GM12878 (cell line): Measurements from ENCODE around the gene ROR2. TPM values are rescaled to one million over a fixed set of nuclear protein-coding genes. Genes with fewer than 3 reads are reported as not detected.

Experiments
- BCLAF1 ChIP-seq: fragments of 450-650 bp; IDR thresholded peaks from 2 replicates; pipeline ENCODE4 v1.6.1; 2017; ENCODE audit warnings: antibody characterized with exemption, mild to moderate bottlenecking, moderate library complexity
- CBX5 ChIP-seq: sonication (generic); IDR thresholded peaks from 2 replicates; pipeline ENCODE4 v1.6.1; 2016; ENCODE audit warnings: low read depth, moderate library complexity, mild to moderate bottlenecking, inconsistent platforms
- ETV6 ChIP-seq, 2 experiments: fragments of 450-650 bp in 1 of 2; IDR thresholded peaks in 1 of 2; conservative IDR thresholded peaks in 1 of 2; 2 replicates each; pipeline ENCODE4 v1.6.1; 2014; ENCODE audit warnings: antibody characterized with exemption in 1 of 2, borderline replicate concordance in 1 of 2, low read depth in 1 of 2, mild to moderate bottlenecking in 1 of 2, moderate library complexity in 1 of 2
- SIN3A ChIP-seq: IDR thresholded peaks from 2 replicates; pipeline ENCODE4 v1.6.1; 2012; ENCODE audit warnings: low read depth, low read length, improper control_type of control experiment
- ZBTB33 ChIP-seq: fragments of 450-650 bp; IDR thresholded peaks from 2 replicates; pipeline ENCODE4 v1.6.1; 2017; ENCODE audit warnings: mild to moderate bottlenecking
- microRNA-seq: library from miRNA; unstranded; fragments of <30 nt; microRNA quantifications from one replicate; pipeline ENCODE4, GENCODE V29; 2018
- polyA plus RNA-seq, 11 experiments: library from polyadenylated mRNA; depleted of rRNA in 4 of 11; unstranded in 6 of 11; stranded (reverse) in 5 of 11; fragments of >200 nt; fragmentation: Nextera tagmentation in 4 of 11; fragmentation: Illumina TruSeq in 1 of 11; extraction: Ambion mirVana in 4 of 11; extraction: Trizol in 1 of 11; gene quantifications; 1 replicate in 1 of 11; 2 replicates in 10 of 11; pipeline versions ENCODE4 v1.2.1 to v1.2.3, GENCODE V29; 2011 to 2016; ENCODE audit warnings: inconsistent platforms in 2 of 11, missing spikeins in 2 of 11, low read depth in 1 of 11
- small RNA-seq: library from RNA; depleted of rRNA; stranded (forward); fragments of <200 nt; gene quantifications from one replicate; pipeline ENCODE3, GENCODE V24; 2014
- total RNA-seq, 4 experiments: library from RNA; depleted of rRNA in 3 of 4; stranded (reverse); fragments of >200 nt in 3 of 4; fragmentation: Illumina TruSeq in 1 of 4; extraction: Trizol in 1 of 4; gene quantifications; 2 replicates each; pipeline versions ENCODE4 v1.2.1 to v1.2.3, GENCODE V29; 2013 to 2021

Gene ROR2
- total and polyA plus RNA-seq, 10 of the 15 experiments (the other 5 are each of a cell fraction or from before 2014, with no cell fraction given), result 0.03 to 0.05 TPM; not detected in 8

DNA sequence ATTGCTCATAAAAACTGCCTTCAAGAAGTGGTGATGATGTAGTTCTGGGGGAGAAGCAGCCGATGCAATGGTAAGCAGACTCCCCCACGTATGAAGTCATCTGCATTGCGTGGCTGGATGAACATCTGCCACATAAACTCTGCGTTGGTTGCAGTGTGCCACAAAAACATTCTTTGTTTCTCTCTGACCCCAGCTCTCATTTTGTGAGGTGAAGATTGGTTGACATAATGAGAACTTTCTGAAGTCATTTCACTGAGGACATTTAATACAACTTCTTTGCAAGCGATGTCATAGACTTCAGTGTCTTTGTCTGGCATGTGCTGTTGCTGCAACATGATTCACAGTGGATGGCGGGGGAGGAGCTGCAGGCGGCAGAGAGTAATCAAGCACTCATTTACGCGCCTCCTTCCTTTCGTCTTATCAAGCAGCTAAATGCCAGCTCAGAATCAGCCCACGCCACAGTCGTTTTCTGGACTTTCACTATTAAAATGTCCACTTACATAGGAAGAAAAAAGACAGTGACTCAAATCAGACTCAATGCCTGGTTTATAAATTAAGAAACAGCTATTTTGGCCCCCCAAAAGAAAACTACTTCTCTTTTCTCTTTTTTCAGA, 434.8 kb downstream of the ROR2 start (continued):
- TF ChIP-seq ZBTB33 (no peak), CBX5 (0 out of 2 replicates have a peak, but pooled peaks have one; percentile 52), BCLAF1 (no peak), SIN3A (no peak), ETV6 (conservative IDR thresholded peaks at IDR 0.05 in 1 of 2, IDR thresholded peaks at IDR 0.05 in 1 of 2; ENCODE audit: borderline replicate concordance in 1 of 2, low read depth in 1 of 2) (no peak)

Small RNA genes within 50 kb of the gene (microRNA-seq; reads per million reads assigned to microRNA genes)
- gene MIR3910-1 (not detected), gene MIR3910-2 (not detected)

Small RNA genes within 50 kb of the gene (small RNA-seq; reads per million reads assigned to genes)
- gene MIR3910-1, result not detected

Other genes with a start within 250 kb of the ROR2 start
- gene SPTLC1, start 165.2 kb upstream of the ROR2 start, total RNA-seq (2014; rRNA removed), result 46.2 and 55.7 TPM in 2 replicates
- 45.7 and 48.4 TPM in 2 replicates for gene SPTLC1, start 165.2 kb upstream of the ROR2 start, total RNA-seq (2014; rRNA removed; fragmentation: Illumina TruSeq; extraction: Trizol)
- gene SPTLC1, start 165.2 kb upstream of the ROR2 start, total RNA-seq (2021), result 37.3 and 38.0 TPM in 2 replicates
- 68.7 and 93.6 TPM in 2 replicates for gene SPTLC1, start 165.2 kb upstream of the ROR2 start, polyA plus RNA-seq (2011; rRNA removed)
- 56.2 and 69.8 TPM in 2 replicates for gene SPTLC1, start 165.2 kb upstream of the ROR2 start, polyA plus RNA-seq (2014; fragmentation: Illumina TruSeq; extraction: Trizol)
- 10 to 100 TPM; 41.7 to 61.3 TPM for gene SPTLC1, start 165.2 kb upstream of the ROR2 start, polyA plus RNA-seq (2014; fragmentation: Nextera tagmentation; extraction: Ambion mirVana)
- gene SPTLC1, start 165.2 kb upstream of the ROR2 start, polyA plus RNA-seq (2014; rRNA removed), result 39.4 and 49.4 TPM in 2 replicates
- 10 to 100 TPM; 61.8 to 61.9 TPM for gene SPTLC1, start 165.2 kb upstream of the ROR2 start, polyA plus RNA-seq (2016; fragmentation: Nextera tagmentation; extraction: Ambion mirVana)